ENCODE measurements around the gene ADRA2C. TPM values are rescaled to one million over a fixed set of nuclear protein-coding genes. Genes with fewer than 3 reads are reported as not detected.

ADRA2C gene
- total RNA-seq, 1 experiment from 2014 or later: 28.1 TPM

- no peak for DNase-seq (ENCODE audit: low read depth, low spot score)
- no peaks in the 10 kb centered on the region for H3K9me2 ChIP-seq (ENCODE audit: insufficient read depth)
- no peak for ATAC-seq
- TF ChIP-seq SRF (IDR thresholded peaks at IDR 0.05; ENCODE audit: low read depth): no peak
- no peak for TF ChIP-seq POLR2A (IDR thresholded peaks at IDR 0.05; ENCODE audit: borderline replicate concordance, extremely low read depth, insufficient read depth, insufficient read length)
- no peak for TF ChIP-seq EZH2 (IDR thresholded peaks at IDR 0.05)
- TF ChIP-seq YY1 (IDR thresholded peaks at IDR 0.05; ENCODE audit: extremely low read depth, insufficient replicate concordance, low read depth, low read length): no peak
- no peak for TF ChIP-seq ATF3 (IDR thresholded peaks at IDR 0.05)
- TF ChIP-seq ZNF274 (IDR thresholded peaks at IDR 0.05; ENCODE audit: low read depth, low read length): no peak
- TF ChIP-seq EGR1 (IDR thresholded peaks at IDR 0.05; ENCODE audit: low read depth): no peak
- TF ChIP-seq MAX (IDR thresholded peaks at IDR 0.05): no peak
- no peak for TF ChIP-seq POLR2AphosphoS5 (IDR thresholded peaks at IDR 0.05; ENCODE audit: low read depth, low read length)
- TF ChIP-seq FOSL1 (IDR thresholded peaks at IDR 0.05; ENCODE audit: low read depth): no peak
- TF ChIP-seq ELF1 (IDR thresholded peaks at IDR 0.05; ENCODE audit: borderline replicate concordance, low read depth): no peak
- no peak for TF ChIP-seq CTCF (IDR thresholded peaks at IDR 0.05 in 2 of 3, conservative IDR thresholded peaks at IDR 0.05 in 1 of 3; ENCODE audit: borderline replicate concordance in 1 of 3, insufficient read depth in 1 of 3, low read depth in 2 of 3, low read length in 2 of 3)
- no peak for TF ChIP-seq ZFX (IDR thresholded peaks at IDR 0.05)
- no peak for TF ChIP-seq CEBPB (IDR thresholded peaks at IDR 0.05; ENCODE audit: low read depth)
- TF ChIP-seq EZH2phosphoT487 (IDR thresholded peaks at IDR 0.05; ENCODE audit: borderline replicate concordance): no peak
- no peak for TF ChIP-seq SIN3A (IDR thresholded peaks at IDR 0.05; ENCODE audit: low read depth)
- no peak for TF ChIP-seq CBX3 (IDR thresholded peaks at IDR 0.05; ENCODE audit: low read depth)
- TF ChIP-seq SP1 (IDR thresholded peaks at IDR 0.05; ENCODE audit: low read depth): no peak
- TF ChIP-seq JUND (IDR thresholded peaks at IDR 0.05): no peak
- H3K4me2 ChIP-seq (ENCODE audit: low read length): no peak overlapping the region
- no peak overlapping the region for H3K9ac ChIP-seq (ENCODE audit: low read length)
- intact Hi-C loops (cut with micrococcal nuclease): no loop called here
- no peaks in the 10 kb centered on the region for H3K4me1 ChIP-seq (ENCODE audit: control insufficient read depth in 1 of 2, insufficient read depth in 2 of 2, low read length in 2 of 2)
- no TSS peak for BruUV-seq (replicated peaks)
- RAD21 ChIA-PET (ENCODE audit: low non-redundant PET in 1 of 2, low total read pairs in 2 of 2, uncharacterized antibody in 2 of 2, unreplicated experiment in 2 of 2): no interaction called here
- no peaks in the 10 kb centered on the region for H3K36me3 ChIP-seq (ENCODE audit: control insufficient read depth in 1 of 2, insufficient read depth in 2 of 2, low read length in 2 of 2)
- H3K4me3 ChIP-seq (replicated peaks in 1 of 2; ENCODE audit: low read depth in 1 of 2, low read length in 2 of 2): no peak overlapping the region
- no peaks in the 10 kb centered on the region for H4K20me1 ChIP-seq (ENCODE audit: insufficient read depth)
- CTCF ChIA-PET: no interaction called here
- no peak overlapping the region for H3K27ac ChIP-seq (ENCODE audit: low read depth, low read length)
- POLR2A ChIA-PET: no interaction called here
- H3K79me2 ChIP-seq (ENCODE audit: insufficient read depth, low read length): no peaks in the 10 kb centered on the region
- no peak overlapping the region for H2AFZ ChIP-seq (ENCODE audit: low read depth, low read length, poor library complexity, severe bottlenecking)
- peaks cover 17% of the 10 kb centered on the region for H3K27me3 ChIP-seq (ENCODE audit: insufficient read depth, low read length)
- H3K9me3 ChIP-seq (ENCODE audit: control insufficient read depth in 1 of 2, insufficient read depth in 1 of 2, low read depth in 1 of 2, low read length in 2 of 2): no peaks in the 10 kb centered on the region
Observed at GRCh38 chr4:3810796-3811485, 44.8 kb downstream of the ADRA2C start.

All from HCT116 (cell line).